Activated CD4-positive, alpha-beta T cell treated with anti-CD3 and anti-CD28 coated beads, Interleukin-10, Interleukin-2, amounts not matched to agents 100 ng/mL and 50 ng/mL, durations not matched to agents 16 hours and 8 hours (primary cell): ENCODE data around the gene HMBS.
A peak's percentile ranks its signal among the peaks of the same experiment; 100 is the strongest.
"Not testable (repeated sequence)": the region's sequence is repeated elsewhere in the genome, so short reads cannot be mapped to it uniquely, and the experiment has no call there.

Experiments used
- DNase-seq: peaks from one replicate; pipeline ENCODE4 v3.0.0-alpha.2; 2020

The HMBS gene

GRCh38 chr11:119084663-119085436 is at the start of gene HMBS:
HMBS (plus strand) TSS chr11:119084881; CDS start chr11:119085034, 153 bp downstream.
- DNase-seq = peak; percentile 95

DNA sequence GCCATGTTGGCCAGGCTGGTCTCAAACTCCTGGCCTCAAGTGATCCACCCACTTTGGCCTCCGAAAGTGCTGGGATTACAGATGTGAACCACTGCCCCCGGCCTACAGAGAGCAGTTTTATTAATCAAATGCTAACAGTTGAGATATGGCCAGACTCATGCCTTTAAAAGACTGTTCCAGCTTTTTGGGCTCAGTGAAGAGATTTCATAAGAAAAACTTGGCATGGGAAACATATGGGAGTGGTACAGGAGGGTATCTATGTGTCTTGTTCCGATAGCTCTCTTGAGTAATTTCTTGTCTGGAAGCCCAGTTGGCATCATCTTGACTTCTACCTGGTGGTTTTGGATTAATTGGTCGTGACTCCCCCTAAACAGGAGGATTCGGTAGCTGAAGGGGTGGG is 45.8 kb upstream of the HMBS start:
- no peak for DNase-seq

DNA sequence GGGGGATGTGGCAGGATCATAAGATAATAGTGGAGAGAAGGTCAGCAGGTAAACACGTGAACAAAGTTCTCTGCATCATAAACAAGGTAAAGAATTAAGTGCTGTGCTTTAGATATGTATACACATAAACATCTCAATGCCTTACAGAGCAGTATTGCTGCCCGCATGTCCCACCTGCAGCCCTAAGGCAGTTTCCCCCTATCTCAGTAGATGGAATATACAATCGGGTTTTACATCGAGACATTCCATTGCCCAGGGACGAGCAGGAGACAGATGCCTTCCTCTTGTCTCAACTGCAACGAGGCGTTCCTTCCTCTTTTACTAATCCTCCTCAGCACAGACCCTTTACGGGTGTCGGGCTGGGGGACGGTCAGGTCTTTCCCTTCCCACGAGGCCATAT is 45.2 kb upstream of the HMBS start:
- DNase-seq = not testable (repeated sequence)

GRCh38 chr11:119041821-119042514 is 42.7 kb upstream of the HMBS start:
- DNase-seq = no peak

- DNase-seq = no peak
Measured at GRCh38 chr11:119042927-119043326, 41.8 kb upstream of the HMBS start.

DNA sequence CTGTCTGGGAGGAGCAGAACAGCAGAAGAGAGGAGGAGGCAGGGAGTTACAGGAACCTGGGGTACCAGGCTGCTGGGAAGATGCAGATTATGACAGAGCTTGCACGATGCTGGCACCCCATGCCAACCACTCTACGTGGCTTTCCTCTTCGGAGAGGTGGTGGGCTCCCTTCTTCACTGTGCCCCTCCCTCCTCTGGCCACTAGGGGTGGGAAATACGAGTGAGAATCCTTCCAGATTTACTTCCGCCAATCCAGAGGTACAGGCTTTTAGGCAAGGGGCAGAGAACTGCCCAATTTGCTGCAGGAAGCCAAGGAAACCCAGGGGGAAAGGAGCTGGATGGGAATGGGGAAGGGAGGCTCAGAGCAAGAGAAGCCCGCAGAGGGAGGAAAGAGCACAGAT is 40.0 kb upstream of the HMBS start:
- no peak for DNase-seq

DNA sequence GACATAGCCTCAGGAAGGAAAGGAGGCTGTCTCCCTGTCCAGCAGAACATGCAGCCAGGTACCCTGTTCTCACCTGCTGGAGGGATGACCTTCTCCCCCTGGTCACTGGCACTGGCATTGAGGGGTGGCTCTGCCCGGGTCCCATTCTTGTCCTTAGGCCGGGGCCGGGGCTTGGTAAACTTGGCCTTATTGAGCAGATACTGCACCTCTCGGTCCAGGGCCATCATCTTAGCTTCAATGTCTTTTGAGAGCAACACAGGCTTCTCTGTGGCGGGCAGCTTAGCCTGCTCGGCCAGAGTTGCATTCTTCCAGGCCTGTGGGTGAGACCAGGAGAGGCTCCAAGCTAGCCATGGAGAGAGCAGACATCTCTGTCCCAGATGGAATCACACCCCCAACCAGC is 38.2 kb upstream of the HMBS start:
- DNase-seq = no peak

GRCh38 chr11:119047205-119047604 is 37.5 kb upstream of the HMBS start:
- peak; percentile 36 for DNase-seq

- no peak for DNase-seq
Measured at GRCh38 chr11:119048644-119049043, 36.0 kb upstream of the HMBS start.

- no peak for DNase-seq
Measured at GRCh38 chr11:119049081-119049480, 35.6 kb upstream of the HMBS start.

DNA sequence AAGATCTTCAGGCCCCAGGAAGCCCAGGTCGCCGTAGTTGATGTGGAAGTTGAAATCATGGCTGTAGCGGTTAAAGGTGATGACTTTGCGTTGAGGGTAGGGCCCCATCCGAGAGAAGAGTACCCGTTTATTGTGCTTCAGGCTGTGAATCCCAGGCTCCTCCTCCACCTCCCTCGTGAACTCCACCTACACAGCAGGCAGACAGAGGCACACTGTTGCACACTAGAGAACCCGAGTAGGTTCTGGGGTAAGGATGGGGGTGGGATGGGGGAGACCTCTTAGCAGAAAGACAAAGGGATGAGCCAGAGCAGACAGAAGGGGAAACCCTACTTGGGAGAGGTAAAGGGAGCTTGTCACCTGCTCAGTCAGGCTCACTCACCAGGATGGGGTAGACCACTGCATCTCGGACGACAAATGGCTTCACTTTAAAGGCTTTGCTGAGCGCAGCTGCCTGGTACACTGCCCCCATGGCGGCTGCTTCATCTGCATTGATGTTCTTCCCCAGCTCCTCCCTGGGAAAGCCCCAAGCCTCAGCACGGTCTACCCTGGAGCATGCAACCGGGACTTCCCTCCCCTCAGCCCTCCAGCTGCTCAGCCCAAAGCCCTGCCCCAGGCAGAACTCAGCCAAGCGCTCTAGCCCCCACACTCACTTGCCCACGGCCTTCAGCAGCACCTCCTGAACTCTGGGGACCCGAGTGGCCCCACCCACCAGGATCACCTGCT is 33.1 kb upstream of the HMBS start:
- peak; percentile 19 for DNase-seq

DNA sequence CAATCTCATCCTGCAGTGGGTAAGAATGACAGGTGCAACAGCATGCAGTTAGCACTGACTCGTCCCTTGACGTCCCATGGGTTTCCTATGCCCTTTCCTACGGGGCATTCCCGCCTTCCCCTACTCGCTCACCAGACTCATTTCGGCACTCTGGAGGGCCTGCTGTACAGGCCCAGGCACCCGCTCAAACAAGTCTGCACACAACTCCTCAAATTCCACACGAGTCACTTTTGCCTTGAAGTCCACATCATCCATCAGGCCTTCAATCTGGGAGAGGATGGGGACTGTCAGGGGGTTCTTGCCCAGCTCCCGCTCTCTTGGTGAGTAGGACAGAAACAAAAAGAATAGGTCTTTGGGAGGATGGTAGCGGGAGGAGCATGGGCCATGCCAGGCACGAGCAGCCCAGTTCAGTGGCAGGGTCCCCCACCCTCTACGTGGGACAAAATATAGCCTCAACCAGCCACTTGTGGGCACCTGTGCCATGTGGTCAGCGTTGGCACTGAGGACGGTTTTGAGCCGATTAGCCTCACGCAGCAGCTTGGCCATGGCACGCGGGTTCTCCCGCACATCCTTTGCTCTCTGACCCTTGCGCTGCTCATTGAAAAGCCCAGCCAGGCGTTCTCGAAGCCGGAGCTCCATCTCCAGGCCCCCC is 32.4 kb upstream of the HMBS start:
- DNase-seq = no peak

- DNase-seq = no peak
Measured at GRCh38 chr11:119054418-119054817, 30.3 kb upstream of the HMBS start.

GRCh38 chr11:119055901-119056300 is 28.8 kb upstream of the HMBS start:
- DNase-seq = peak; percentile 53

DNA sequence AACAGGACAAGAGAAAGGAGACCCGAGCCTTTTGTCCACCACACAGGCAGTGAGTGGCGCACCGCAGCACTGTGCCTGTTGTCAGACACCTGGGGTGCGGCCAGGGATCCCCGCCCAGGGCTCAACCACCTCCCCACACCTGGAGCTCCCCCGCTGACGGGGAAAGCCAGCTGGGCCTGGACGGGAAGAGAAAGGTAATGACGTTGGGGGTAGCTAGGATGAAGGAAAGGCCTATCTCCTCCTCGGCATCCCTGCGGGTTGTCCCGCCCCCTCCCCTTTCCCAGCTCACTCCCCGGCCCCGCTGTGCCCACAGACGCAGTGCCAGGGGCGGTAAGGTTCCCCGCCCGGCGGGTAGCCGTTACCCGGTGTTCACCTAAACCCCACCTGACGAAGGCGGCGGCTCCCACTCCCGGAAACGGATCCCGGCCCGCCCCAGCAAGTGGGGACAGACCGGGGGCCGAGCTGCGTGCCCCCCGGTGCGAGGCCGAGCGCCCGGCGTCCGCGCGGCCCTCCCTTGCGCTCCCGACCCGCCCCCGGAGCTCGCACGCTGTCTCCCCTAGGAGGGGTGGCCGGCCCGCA is 28.2 kb upstream of the HMBS start:
- peak; percentile 35 for DNase-seq

GRCh38 chr11:119057000-119057769 is 27.5 kb upstream of the HMBS start, which contains the start of gene HYOU1:
HYOU1 (minus strand) TSS chr11:119057205; CDS start chr11:119056160, 1,045 bp downstream.
- peak; percentile 99 for DNase-seq

DNA sequence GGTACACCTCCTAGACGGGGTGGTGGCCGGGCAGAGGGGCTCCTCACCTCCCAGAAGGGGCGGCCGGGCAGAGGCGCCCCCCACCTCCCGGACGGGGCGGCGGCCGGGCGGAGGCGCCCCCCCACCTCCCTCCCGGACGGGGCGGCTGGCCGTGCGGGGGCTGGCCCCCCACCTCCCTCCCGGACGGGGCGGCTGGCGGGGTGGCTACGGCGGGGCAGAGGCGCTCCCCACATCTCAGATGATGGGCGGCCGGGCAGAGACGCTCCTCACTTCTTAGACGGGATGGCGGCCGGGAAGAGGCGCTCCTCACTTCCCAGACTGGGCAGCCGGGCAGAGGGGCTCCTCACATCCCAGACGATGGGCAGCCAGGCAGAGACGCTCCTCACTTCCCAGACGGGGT is 25.6 kb upstream of the HMBS start:
- DNase-seq = not testable (repeated sequence)

DNA sequence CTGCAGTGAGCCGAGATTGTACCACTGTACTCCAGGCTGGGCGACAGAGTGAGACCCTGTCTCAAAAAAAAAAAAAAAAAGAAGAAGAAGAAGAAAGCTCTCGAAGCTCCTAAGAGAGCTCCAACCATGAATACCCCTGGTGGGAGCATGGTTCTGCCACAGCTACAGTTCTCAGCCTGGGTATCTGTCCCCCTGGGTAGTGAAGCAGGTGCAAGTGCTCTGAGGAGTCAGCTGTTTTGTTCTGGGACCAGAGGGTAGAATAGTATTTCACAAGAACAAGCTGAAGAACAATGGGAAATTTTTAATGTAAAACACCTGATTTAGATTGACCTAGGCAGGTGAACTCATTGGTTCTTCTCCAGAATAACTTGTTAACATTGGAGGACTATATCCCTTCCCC is 23.4 kb upstream of the HMBS start:
- DNase-seq = no peak

DNA sequence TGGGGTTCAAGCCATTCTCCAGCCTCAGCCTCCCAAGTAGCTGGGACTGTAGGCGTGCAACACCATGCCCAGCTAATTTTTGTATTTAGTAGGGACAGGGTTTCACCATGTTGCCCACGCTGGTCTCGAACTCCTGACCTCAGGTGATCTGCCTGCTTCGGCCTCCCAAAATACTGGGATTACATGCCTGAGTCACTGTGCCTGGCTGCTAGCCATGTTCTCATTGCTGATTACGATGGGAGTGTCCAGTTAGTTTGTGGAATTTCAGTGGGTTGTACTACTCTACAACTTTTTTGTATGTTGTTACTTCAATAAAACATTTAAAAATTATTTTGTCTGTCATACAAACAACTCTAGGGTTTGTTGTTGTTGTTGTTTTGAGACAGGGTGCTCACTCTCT is 21.9 kb upstream of the HMBS start:
- DNase-seq = no peak

- peak; percentile 63 for DNase-seq
Measured at GRCh38 chr11:119065369-119065768, 19.3 kb upstream of the HMBS start.

DNA sequence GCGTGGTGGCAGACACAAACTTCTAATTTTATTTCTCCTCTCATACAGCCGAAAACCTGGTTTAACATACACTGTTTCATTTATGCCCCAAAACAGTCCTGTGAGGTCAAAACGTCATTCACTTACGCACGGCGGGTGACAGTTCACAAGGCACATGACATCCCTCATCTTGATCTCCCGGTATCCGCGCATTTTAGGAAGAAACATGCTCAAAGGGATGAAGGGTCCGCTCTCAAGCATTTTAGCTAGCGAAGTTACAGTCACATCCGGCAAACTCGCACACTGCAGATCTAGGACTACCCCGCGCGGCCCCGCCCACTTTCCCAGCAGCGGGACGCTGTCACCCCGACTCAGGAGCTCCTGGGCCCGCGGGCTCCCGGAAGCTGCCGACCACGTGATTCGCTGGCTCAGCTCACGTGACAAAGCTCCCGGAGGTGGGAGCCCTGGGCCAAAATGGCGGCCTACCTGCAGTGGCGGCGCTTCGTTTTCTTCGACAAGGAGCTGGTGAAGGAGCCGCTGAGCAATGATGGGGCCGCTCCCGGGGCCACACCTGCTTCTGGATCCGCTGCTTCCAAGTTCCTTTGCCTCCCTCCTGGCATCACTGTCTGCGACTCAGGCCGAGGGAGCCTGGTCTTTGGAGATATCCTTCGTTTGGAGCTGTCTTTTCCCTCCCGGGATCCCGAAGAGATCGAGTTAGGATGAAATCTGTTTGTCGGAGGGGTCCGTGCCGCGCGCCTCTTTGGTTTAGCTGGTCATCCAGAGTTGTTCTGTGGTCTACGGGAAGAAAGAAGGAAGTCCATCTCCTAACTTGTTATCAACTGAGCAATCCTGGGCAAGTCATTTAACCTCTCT is 17.1 kb upstream of the HMBS start, which contains the start of gene VPS11:
TSS of gene VPS11 (plus strand) at position 448 of the 852 bp plus-strand sequence. CDS start at position 454, 6 bp downstream.
- peak; percentile 99 for DNase-seq
